ENCODE measurements around the gene ZNF839. TPM values are rescaled to one million over a fixed set of nuclear protein-coding genes. Genes with fewer than 3 reads are reported as not detected.

Gene ZNF839
- 5.8 to 7.5 TPM (median 6.4 TPM) in 5 replicates for total RNA-seq (2022; extraction: Qiagen RNA extraction; ENCODE audit: low read depth)

DNA sequence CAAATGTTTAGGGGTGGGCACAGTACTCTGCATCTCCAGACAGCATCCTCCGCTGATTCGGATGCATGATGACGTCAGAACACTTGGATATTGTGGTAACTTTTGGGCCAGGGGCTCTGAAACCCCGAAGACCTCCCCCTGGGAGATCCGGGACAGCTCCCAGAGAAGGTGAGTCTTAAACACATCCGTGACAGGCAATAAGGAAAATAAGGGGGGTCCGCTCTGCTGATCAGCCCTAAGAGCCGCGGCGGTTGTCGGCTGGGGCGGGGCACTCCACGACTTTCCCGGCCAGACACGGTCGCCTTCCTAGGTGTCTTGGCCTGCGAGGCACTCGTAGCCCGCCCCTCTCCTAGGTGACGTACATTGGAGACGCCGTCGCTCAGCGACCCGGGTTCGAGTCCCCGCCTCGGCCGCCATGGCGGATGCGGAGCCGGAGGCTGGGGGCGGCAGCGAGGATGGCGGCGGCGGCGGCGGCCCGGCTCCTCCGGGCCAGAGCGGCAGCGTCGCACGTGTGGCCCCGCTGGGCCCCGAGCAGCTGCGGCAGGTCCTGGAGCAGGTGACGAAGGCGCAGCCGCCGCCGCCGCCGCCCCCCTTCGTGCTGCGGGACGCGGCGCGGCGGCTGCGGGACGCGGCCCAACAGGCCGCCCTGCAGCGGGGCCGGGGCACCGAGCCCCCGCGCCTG is at the start of gene ZNF839:
ZNF839 (plus strand) TSS at position 396 of the 682 bp plus-strand sequence; CDS start at position 416, 20 bp downstream.

DNA sequence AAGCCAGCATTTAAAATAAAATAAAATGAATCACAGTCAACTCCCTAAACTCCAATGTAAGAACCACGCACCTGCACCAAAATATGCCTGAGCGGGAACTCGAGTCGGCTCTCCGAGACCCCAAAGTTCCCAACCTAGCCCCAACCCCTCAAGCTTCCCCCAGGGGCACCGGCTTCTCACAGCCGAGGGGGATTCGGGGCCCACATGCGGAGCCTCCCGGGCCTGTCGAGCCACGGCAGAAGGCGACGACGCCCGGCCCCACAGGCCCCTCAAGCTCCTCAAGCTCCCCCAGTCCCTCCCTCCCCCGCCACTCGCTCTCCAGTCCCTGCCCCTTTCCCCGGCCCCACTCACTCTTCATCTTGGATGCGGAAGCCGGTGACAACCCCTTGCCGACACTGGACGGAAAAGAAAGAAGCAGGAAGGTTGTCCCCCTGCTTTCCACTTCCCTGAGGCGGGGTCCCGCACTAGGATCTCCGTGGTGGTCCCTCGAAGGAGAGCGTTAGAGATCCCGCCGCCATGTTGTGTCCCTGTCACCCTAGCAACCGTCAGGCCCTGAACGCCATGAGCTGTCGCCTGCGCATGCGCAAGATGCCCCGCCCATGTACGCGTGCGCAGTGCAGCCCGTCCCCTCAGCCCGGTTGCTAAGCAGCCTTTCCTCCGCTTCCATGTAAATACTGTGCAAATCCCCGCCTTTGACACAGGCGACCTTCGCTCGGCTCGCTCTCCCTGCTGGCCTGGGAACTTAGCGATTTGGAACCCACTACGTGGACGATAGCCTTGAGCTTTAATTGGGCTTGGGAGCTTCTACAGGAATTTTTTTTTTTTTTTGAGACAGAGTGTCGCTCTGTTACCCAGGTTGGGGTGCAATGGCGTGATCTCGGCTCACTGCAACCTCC is 14.7 kb upstream of the ZNF839 start, which contains the start of gene MOK:
MOK (minus strand) TSS at position 554 of the 896 bp plus-strand sequence; CDS start at position 358, 196 bp downstream.

DNA sequence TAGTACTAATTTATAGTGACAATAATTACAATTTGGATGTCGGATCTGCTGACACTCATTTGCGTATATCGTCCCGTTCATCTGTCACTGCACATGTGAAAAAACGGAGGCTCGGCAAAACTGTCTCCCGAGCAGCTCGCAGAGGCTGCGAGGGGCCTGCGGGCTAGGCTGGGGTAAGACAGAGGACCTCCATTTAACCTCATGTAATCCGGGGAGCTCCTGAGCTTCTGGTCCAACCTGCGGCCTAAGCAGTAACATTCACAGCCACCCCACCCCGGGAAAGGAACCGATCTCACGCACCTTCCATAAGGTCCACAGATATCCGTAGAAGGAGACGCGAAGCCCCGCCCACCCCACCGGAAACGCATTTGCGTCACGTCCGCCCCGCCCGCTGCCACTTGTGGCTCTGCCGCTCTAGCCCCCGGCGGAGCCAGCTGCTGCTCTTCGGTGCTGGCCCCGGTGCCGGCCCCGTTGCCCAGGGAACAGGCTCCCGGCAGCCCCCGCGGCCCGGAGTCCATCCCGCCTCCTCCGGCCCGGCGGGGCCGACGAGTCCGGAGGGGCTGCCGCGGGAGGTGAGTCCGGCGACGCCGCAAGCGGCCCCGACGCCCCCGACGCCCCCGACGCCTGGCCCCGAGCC is 43.1 kb downstream of the ZNF839 start, which contains the start of the genes CINP and TECPR2:
CINP (minus strand) TSS at position 346 of the 637 bp plus-strand sequence; CDS start at position 307, 39 bp downstream.
TECPR2 (plus strand) TSS at position 397 of the 637 bp plus-strand sequence. CDS start 13,781 bp downstream, outside the sequence.

Other genes starting within 250 kb of the ZNF839 start
- gene HSP90AA1, start 232.7 kb upstream of the ZNF839 start, total RNA-seq (2022; extraction: Qiagen RNA extraction; ENCODE audit: low read depth), result 937 to 1,024 TPM (median 999 TPM) in 5 replicates
- gene WDR20, start 179.8 kb upstream of the ZNF839 start, total RNA-seq (2022; extraction: Qiagen RNA extraction; ENCODE audit: low read depth), result 21.2 to 22.2 TPM (median 21.5 TPM) in 5 replicates
- gene MOK, start 14.6 kb upstream of the ZNF839 start, total RNA-seq (2022; extraction: Qiagen RNA extraction; ENCODE audit: low read depth), result 23.1 to 30.6 TPM (median 26.7 TPM) in 5 replicates
- gene CINP, start 43.1 kb downstream of the ZNF839 start, total RNA-seq (2022; extraction: Qiagen RNA extraction; ENCODE audit: low read depth), result 55.3 to 61.7 TPM (median 57.3 TPM) in 5 replicates
- 6.7 to 9.6 TPM (median 8.3 TPM) in 5 replicates for gene TECPR2, start 43.2 kb downstream of the ZNF839 start, total RNA-seq (2022; extraction: Qiagen RNA extraction; ENCODE audit: low read depth)
- 4.7 to 10.7 TPM (median 8.9 TPM) in 5 replicates for gene ANKRD9, start 190.0 kb downstream of the ZNF839 start, total RNA-seq (2022; extraction: Qiagen RNA extraction; ENCODE audit: low read depth)